SK-N-SH (cell line): Measurements from ENCODE around the gene CCM2. TPM values are rescaled to one million over a fixed set of nuclear protein-coding genes. Genes with fewer than 3 reads are reported as not detected.

ENCODE experiments used
- CTCF ChIA-PET: fragments of 300-600, 350-600 bp; formaldehyde crosslinking; extraction: SDS; loops from one replicate; lab custom pipeline; 2021; lab: Yijun Ruan, JAX
- POLR2A ChIA-PET: fragments of 350-600 bp; sonication (Branson Sonifier 250); formaldehyde crosslinking; extraction: SDS; loops from one replicate; lab custom pipeline; 2020; ENCODE audit warnings: antibody characterized with exemption, inconsistent platforms; lab: Yijun Ruan, JAX
- DNase-seq: peaks from one replicate; pipeline ENCODE4 v3.0.0; 2012
- H2AFZ ChIP-seq: fragments of 200-600 bp; sonication (generic); 2 replicates; pipeline ENCODE4 v1.8.1; 2016; ENCODE audit warnings: antibody characterized with exemption, mild to moderate bottlenecking, low read depth
- H3F3A ChIP-seq: fragments of 200-600 bp; sonication (generic); replicated peaks from 2 replicates; pipeline ENCODE3; 2016; ENCODE audit warnings: antibody characterized with exemption, mild to moderate bottlenecking; ENCODE audit not compliant: insufficient read depth
- H3K27ac ChIP-seq, 2 experiments: fragments of 200-500 bp in 1 of 2; fragments of 200-600 bp in 1 of 2; sonication (Bioruptor generic) in 1 of 2; sonication (generic), shearing (Covaris generic) in 1 of 2; 2 replicates each; pipeline versions ENCODE4 v1.5.1 to v1.6.1; 2014 to 2016; ENCODE audit warnings: low read depth in 2 of 2, inconsistent platforms in 1 of 2, low read length in 1 of 2, mild to moderate bottlenecking in 1 of 2, mixed read lengths in 1 of 2
- H3K27me3 ChIP-seq: fragments of 200-600 bp; sonication (generic), shearing (Covaris generic); 2 replicates; pipeline ENCODE4 v1.6.1; 2016; ENCODE audit warnings: mixed run types; ENCODE audit not compliant: insufficient read depth
- H3K36me3 ChIP-seq, 2 experiments: fragments of 200-500 bp in 1 of 2; fragments of 200-600 bp in 1 of 2; sonication (Bioruptor generic) in 1 of 2; sonication (generic) in 1 of 2; replicated peaks in 1 of 2; 2 replicates each; pipeline versions ENCODE3 to v1.5.1; 2014 to 2016; ENCODE audit warnings: low read length in 1 of 2, mild to moderate bottlenecking in 1 of 2; ENCODE audit not compliant: insufficient read depth in 2 of 2, control insufficient read depth in 1 of 2
- H3K4me1 ChIP-seq, 2 experiments: fragments of 200-500 bp in 1 of 2; fragments of 200-600 bp in 1 of 2; sonication (Bioruptor generic) in 1 of 2; sonication (generic), shearing (Covaris generic) in 1 of 2; 2 replicates each; pipeline versions ENCODE4 v1.5.1 to v1.6.1; 2014 to 2016; ENCODE audit warnings: low read depth in 1 of 2, low read length in 1 of 2, mixed run types in 1 of 2; ENCODE audit not compliant: insufficient read depth in 2 of 2, control insufficient read depth in 1 of 2
- H3K4me2 ChIP-seq: fragments of 200-600 bp; sonication (generic), shearing (Covaris generic); 2 replicates; pipeline ENCODE4 v1.6.1; 2017; ENCODE audit warnings: mixed run types
- H3K4me3 ChIP-seq, 2 experiments: fragments of 200-500 bp in 1 of 2; fragments of 200-600 bp in 1 of 2; sonication (Bioruptor generic) in 1 of 2; sonication (generic), shearing (Covaris generic) in 1 of 2; 2 replicates each; pipeline versions ENCODE4 v1.5.1 to v1.8.1; 2014 to 2016; ENCODE audit warnings: low read depth in 2 of 2, inconsistent platforms in 1 of 2, low read length in 1 of 2, mild to moderate bottlenecking in 1 of 2, mixed read lengths in 1 of 2, moderate library complexity in 1 of 2
- H3K79me2 ChIP-seq: fragments of 200-600 bp; sonication (generic); 2 replicates; pipeline ENCODE4 v1.8.1; 2017; ENCODE audit warnings: mild to moderate bottlenecking; ENCODE audit not compliant: insufficient read depth
- H3K9ac ChIP-seq: fragments of 200-600 bp; sonication (generic); 2 replicates; pipeline ENCODE4 v1.6.1; 2017; ENCODE audit warnings: mixed run types
- H3K9me2 ChIP-seq: fragments of 200-600 bp; sonication (generic); 2 replicates; pipeline ENCODE4 v1.6.1; 2017; ENCODE audit warnings: mixed run types
- H3K9me3 ChIP-seq: fragments of 200-600 bp; sonication (generic); 2 replicates; pipeline ENCODE4 v1.6.1; 2017; ENCODE audit warnings: mixed run types, mild to moderate bottlenecking, moderate library complexity
- H4K20me1 ChIP-seq: fragments of 200-600 bp; sonication (generic); 2 replicates; pipeline ENCODE4 v1.6.1; 2017; ENCODE audit warnings: mild to moderate bottlenecking, mixed run types; ENCODE audit not compliant: insufficient read depth
- CTCF ChIP-seq: fragments of 200-600 bp; sonication (generic); IDR thresholded peaks from 2 replicates; pipeline ENCODE4 v1.6.1; 2017; ENCODE audit warnings: antibody characterized with exemption, mild to moderate bottlenecking, moderate library complexity
- ELF1 ChIP-seq: IDR thresholded peaks from 2 replicates; pipeline ENCODE4 v1.4.0; 2012
- EP300 ChIP-seq, 2 experiments: IDR thresholded peaks; 2 replicates each; pipeline versions ENCODE4 v1.4.0 to v1.6.1; 2012; ENCODE audit warnings: borderline replicate concordance in 1 of 2, low read depth in 1 of 2, low read length in 1 of 2
- FOXJ3 ChIP-seq: sonication (generic); formaldehyde crosslinking; IDR thresholded peaks from 2 replicates; pipeline ENCODE4 v1.5.1; 2020; ENCODE audit warnings: mild to moderate bottlenecking, missing genetic modification reagents
- FOXM1 ChIP-seq: IDR thresholded peaks from 2 replicates; pipeline ENCODE4 v1.4.0; 2012; ENCODE audit warnings: low read depth, mild to moderate bottlenecking
- GATA2 ChIP-seq: sonication (generic); formaldehyde crosslinking; IDR thresholded peaks from 2 replicates; pipeline ENCODE4 v1.5.0; 2020; ENCODE audit warnings: mild to moderate bottlenecking, missing genetic modification reagents
- MXI1 ChIP-seq: IDR thresholded peaks from 2 replicates; pipeline ENCODE4 v1.6.1; 2012; ENCODE audit warnings: mild to moderate bottlenecking, low read depth, low read length, improper control_type of control experiment
- PBX3 ChIP-seq: IDR thresholded peaks from 2 replicates; pipeline ENCODE4; 2012
- RAD21 ChIP-seq: IDR thresholded peaks from 2 replicates; pipeline ENCODE4 v1.6.1; 2012; ENCODE audit warnings: mild to moderate bottlenecking, low read length
- REST ChIP-seq: IDR thresholded peaks from 2 replicates; pipeline ENCODE4 v1.6.1; 2012; ENCODE audit warnings: mild to moderate bottlenecking, low read depth, low read length, moderate library complexity
- RXRA ChIP-seq: IDR thresholded peaks from 2 replicates; pipeline ENCODE4 v1.4.0; 2012; ENCODE audit warnings: low read depth, mild to moderate bottlenecking, borderline replicate concordance
- SIN3A ChIP-seq: IDR thresholded peaks from 2 replicates; pipeline ENCODE4 v1.6.1; 2012; ENCODE audit warnings: low read depth, mild to moderate bottlenecking, low read length, moderate library complexity, borderline replicate concordance
- SMC3 ChIP-seq: IDR thresholded peaks from 2 replicates; pipeline ENCODE4 v1.6.1; 2012; ENCODE audit warnings: low read depth, low read length, improper control_type of control experiment
- WGBS: methylation state at CpG from one replicate; pipeline ENCODE4 v1.1.6; 2017; ENCODE audit warnings: low lambda C conversion rate; 5-methylcytosine and 5-hydroxymethylcytosine counted together
- polyA plus RNA-seq, 3 experiments: library from polyadenylated mRNA; depleted of rRNA; stranded (reverse); fragments of >200 nt; gene quantifications; 2 replicates each; pipeline ENCODE4 v1.2.3, GENCODE V29; 2012
- TF ChIP-seq, protein P1 (sequence below): IDR thresholded peaks from 2 replicates; pipeline ENCODE4 v1.4.0; 2012; ENCODE audit warnings: low read depth, borderline replicate concordance

Gene CCM2
- polyA plus RNA-seq, 1 of the 3 experiments (the other 2 are of a cell fraction) = 83.2 TPM

DNA sequence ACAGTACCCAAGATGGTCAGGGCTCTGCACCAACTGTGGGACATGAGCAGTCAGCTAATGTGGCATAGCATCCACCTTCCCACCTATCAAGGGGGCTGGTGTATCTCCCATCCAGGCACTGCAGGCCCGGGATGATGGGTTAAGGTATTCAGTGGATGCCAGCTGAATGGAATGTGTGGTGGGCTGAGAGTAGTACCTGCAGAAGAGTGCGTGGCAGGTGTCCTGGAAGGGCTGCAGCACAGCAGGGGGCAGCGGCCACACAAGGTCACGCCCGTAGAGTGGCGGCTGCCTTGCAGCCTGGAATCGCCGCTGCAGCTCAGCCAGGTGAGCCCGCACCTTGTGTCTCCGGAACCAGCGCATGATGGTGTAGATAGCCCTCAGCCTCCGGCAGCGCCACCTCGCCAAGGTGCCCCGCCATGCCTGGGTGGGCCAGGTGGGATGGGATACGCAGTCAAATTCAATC is 34.5 kb upstream of the CCM2 start:
- H3K9ac ChIP-seq = no peak overlapping the region
- H3K4me2 ChIP-seq = no peak overlapping the region
- no peak for DNase-seq
- no peaks in the 10 kb centered on the region for H3F3A ChIP-seq
- H3K4me3 ChIP-seq = no peak overlapping the region
- no peak overlapping the region for H3K27ac ChIP-seq
- no peaks in the 10 kb centered on the region for H4K20me1 ChIP-seq
- ChIA-PET CTCF (interaction anchor here (1.4 to 4.1 kb wide), 5 partner anchors 8 to 170 kb away, joined by 3 to 27 read pairs (median 7); no protein-coding TSS in a partner anchor), POLR2A (no interaction called here)
- H3K9me2 ChIP-seq = no peaks in the 10 kb centered on the region
- no peaks in the 10 kb centered on the region for H3K36me3 ChIP-seq
- H3K9me3 ChIP-seq = no peaks in the 10 kb centered on the region
- H3K79me2 ChIP-seq = no peaks in the 10 kb centered on the region
- TF ChIP-seq RXRA (no peak), SMC3 (no peak), REST (no peak), GATA2 (no peak), CTCF (no peak), MXI1 (no peak), FOXJ3 (no peak), FOXM1 (no peak), RAD21 (no peak), ELF1 (no peak), PBX3 (no peak), SIN3A (no peak), EP300 (IDR thresholded peaks at IDR 0.05; ENCODE audit: borderline replicate concordance in 1 of 2, low read depth in 1 of 2, low read length in 1 of 2) (no peak)
- TF ChIP-seq, protein P1, sequence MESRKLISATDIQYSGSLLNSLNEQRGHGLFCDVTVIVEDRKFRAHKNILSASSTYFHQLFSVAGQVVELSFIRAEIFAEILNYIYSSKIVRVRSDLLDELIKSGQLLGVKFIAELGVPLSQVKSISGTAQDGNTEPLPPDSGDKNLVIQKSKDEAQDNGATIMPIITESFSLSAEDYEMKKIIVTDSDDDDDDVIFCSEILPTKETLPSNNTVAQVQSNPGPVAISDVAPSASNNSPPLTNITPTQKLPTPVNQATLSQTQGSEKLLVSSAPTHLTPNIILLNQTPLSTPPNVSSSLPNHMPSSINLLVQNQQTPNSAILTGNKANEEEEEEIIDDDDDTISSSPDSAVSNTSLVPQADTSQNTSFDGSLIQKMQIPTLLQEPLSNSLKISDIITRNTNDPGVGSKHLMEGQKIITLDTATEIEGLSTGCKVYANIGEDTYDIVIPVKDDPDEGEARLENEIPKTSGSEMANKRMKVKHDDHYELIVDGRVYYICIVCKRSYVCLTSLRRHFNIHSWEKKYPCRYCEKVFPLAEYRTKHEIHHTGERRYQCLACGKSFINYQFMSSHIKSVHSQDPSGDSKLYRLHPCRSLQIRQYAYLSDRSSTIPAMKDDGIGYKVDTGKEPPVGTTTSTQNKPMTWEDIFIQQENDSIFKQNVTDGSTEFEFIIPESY = no peak
- H3K4me1 ChIP-seq = no peaks in the 10 kb centered on the region
- no peak overlapping the region for H2AFZ ChIP-seq
- no peaks in the 10 kb centered on the region for H3K27me3 ChIP-seq
- 85% methylated on average over 9 of the region's 16 CpGs for WGBS
